ENCODE measurements around the gene RERE. TPM values are rescaled to one million over a fixed set of nuclear protein-coding genes. Genes with fewer than 3 reads are reported as not detected.
A peak's percentile ranks its signal among the peaks of the same experiment; 100 is the strongest.

RERE gene
- total RNA-seq, 1 experiment from 2014 or later = 7.2 TPM

- no peaks in the 10 kb centered on the region for H3K9me3 ChIP-seq
- H3K27me3 ChIP-seq = no peaks in the 10 kb centered on the region
- DNase-seq = no peak
- peaks cover 19% of the 10 kb centered on the region for H3K36me3 ChIP-seq
- no peak overlapping the region for H3K4me3 ChIP-seq
Measured at GRCh38 chr1:8425150-8425780, 392.2 kb downstream of the RERE start.

GRCh38 chr1:8424539-8425116 lies 392.8 kb downstream of the RERE start:
- Histone ChIP-seq H3K27me3 (no peaks in the 10 kb centered on the region), H3K9me3 (no peaks in the 10 kb centered on the region), H3K4me3 (peak overlapping the region; percentile 58), H3K36me3 (peaks cover 26% of the 10 kb centered on the region)
- DNase-seq = no peak

GRCh38 chr1:8423692-8424538 lies 393.5 kb downstream of the RERE start:
- H3K9me3 ChIP-seq = no peaks in the 10 kb centered on the region
- no peaks in the 10 kb centered on the region for H3K27me3 ChIP-seq
- peaks cover 33% of the 10 kb centered on the region for H3K36me3 ChIP-seq
- peak overlapping the region; percentile 82 for H3K4me3 ChIP-seq
- DNase-seq = peak; percentile 67

GRCh38 chr1:8423269-8423691 lies 394.2 kb downstream of the RERE start:
- Histone ChIP-seq H3K27me3 (no peaks in the 10 kb centered on the region), H3K36me3 (peaks cover 39% of the 10 kb centered on the region), H3K4me3 (peak overlapping the region; percentile 82), H3K9me3 (no peaks in the 10 kb centered on the region)
- DNase-seq = peak; percentile 42

- H3K36me3 ChIP-seq = peaks cover 45% of the 10 kb centered on the region
- H3K9me3 ChIP-seq = no peaks in the 10 kb centered on the region
- H3K27me3 ChIP-seq = no peaks in the 10 kb centered on the region
- peak overlapping the region; percentile 82 for H3K4me3 ChIP-seq
- DNase-seq = peak; percentile 15
Measured at GRCh38 chr1:8422510-8423268, 394.8 kb downstream of the RERE start.

GRCh38 chr1:8421721-8422120 lies 395.7 kb downstream of the RERE start:
- Histone ChIP-seq H3K27me3 (no peaks in the 10 kb centered on the region), H3K36me3 (peaks cover 55% of the 10 kb centered on the region), H3K9me3 (no peaks in the 10 kb centered on the region), H3K4me3 (peak overlapping the region; percentile 82)
- no peak for DNase-seq

- peaks cover 61% of the 10 kb centered on the region for H3K36me3 ChIP-seq
- no peak for DNase-seq
- H3K27me3 ChIP-seq = no peaks in the 10 kb centered on the region
- no peaks in the 10 kb centered on the region for H3K9me3 ChIP-seq
- no peak overlapping the region for H3K4me3 ChIP-seq
Measured at GRCh38 chr1:8420318-8420717, 397.1 kb downstream of the RERE start.

GRCh38 chr1:8419861-8420260 lies 397.6 kb downstream of the RERE start:
- DNase-seq = no peak
- peaks cover 65% of the 10 kb centered on the region for H3K36me3 ChIP-seq
- H3K9me3 ChIP-seq = no peaks in the 10 kb centered on the region
- H3K4me3 ChIP-seq = no peak overlapping the region
- no peaks in the 10 kb centered on the region for H3K27me3 ChIP-seq

- no peaks in the 10 kb centered on the region for H3K9me3 ChIP-seq
- H3K27me3 ChIP-seq = no peaks in the 10 kb centered on the region
- H3K4me3 ChIP-seq = no peak overlapping the region; the same call in 1 of the 2 replicates
- no peak for DNase-seq
- H3K36me3 ChIP-seq = peaks cover 71% of the 10 kb centered on the region
Measured at GRCh38 chr1:8419172-8419571, 398.3 kb downstream of the RERE start.

GRCh38 chr1:8418301-8418700 lies 399.1 kb downstream of the RERE start:
- no peak for DNase-seq
- H3K36me3 ChIP-seq = peaks cover 77% of the 10 kb centered on the region
- H3K27me3 ChIP-seq = no peaks in the 10 kb centered on the region
- H3K9me3 ChIP-seq = no peaks in the 10 kb centered on the region
- no peak overlapping the region for H3K4me3 ChIP-seq

GRCh38 chr1:8417625-8418024 lies 399.8 kb downstream of the RERE start:
- Histone ChIP-seq H3K36me3 (peaks cover 82% of the 10 kb centered on the region), H3K9me3 (no peaks in the 10 kb centered on the region), H3K27me3 (no peaks in the 10 kb centered on the region), H3K4me3 (no peak overlapping the region)
- no peak for DNase-seq

- DNase-seq = no peak
- peaks cover 83% of the 10 kb centered on the region for H3K36me3 ChIP-seq
Measured at GRCh38 chr1:8416881-8417280, 400.6 kb downstream of the RERE start.

GRCh38 chr1:8415526-8416278 lies 401.7 kb downstream of the RERE start:
- peaks cover 79% of the 10 kb centered on the region for H3K36me3 ChIP-seq
- no peaks in the 10 kb centered on the region for H3K9me3 ChIP-seq
- H3K27me3 ChIP-seq = no peaks in the 10 kb centered on the region
- DNase-seq = peak; percentile 43
- no peak overlapping the region for H3K4me3 ChIP-seq

More at GRCh38 chr1:8416881-8417280, 400.6 kb downstream of the RERE start:
- Histone ChIP-seq H3K4me3 (no peak overlapping the region), H3K9me3 (no peaks in the 10 kb centered on the region), H3K27me3 (no peaks in the 10 kb centered on the region)

- Histone ChIP-seq H3K4me3 (no peak overlapping the region), H3K36me3 (peaks cover 54% of the 10 kb centered on the region), H3K9me3 (no peaks in the 10 kb centered on the region), H3K27me3 (no peaks in the 10 kb centered on the region)
- DNase-seq = peak; percentile 69
Measured at GRCh38 chr1:8412183-8412831, 405.1 kb downstream of the RERE start.

GRCh38 chr1:8411803-8412182 lies 405.6 kb downstream of the RERE start:
- Histone ChIP-seq H3K9me3 (no peaks in the 10 kb centered on the region), H3K27me3 (no peaks in the 10 kb centered on the region), H3K36me3 (peaks cover 54% of the 10 kb centered on the region), H3K4me3 (no peak overlapping the region)
- DNase-seq = no peak

GRCh38 chr1:8410791-8411190 lies 406.6 kb downstream of the RERE start:
- no peaks in the 10 kb centered on the region for H3K27me3 ChIP-seq
- peaks cover 57% of the 10 kb centered on the region for H3K36me3 ChIP-seq
- no peaks in the 10 kb centered on the region for H3K9me3 ChIP-seq
- no peak for DNase-seq
- H3K4me3 ChIP-seq = no peak overlapping the region

All from MG63 (cell line).